ENCODE measurements around the gene POLA1.

- TF ChIP-seq CTCF (IDR thresholded peaks at IDR 0.05; ENCODE audit: poor library complexity, severe bottlenecking) (no peak), RAD21 (conservative IDR thresholded peaks at IDR 0.05) (no peak), EP300 (conservative IDR thresholded peaks at IDR 0.05; ENCODE audit: poor library complexity, severe bottlenecking) (no peak), REST (IDR thresholded peaks at IDR 0.05; ENCODE audit: borderline replicate concordance) (no peak), POLR2AphosphoS5 (IDR thresholded peaks at IDR 0.05) (no peak), EZH2 (IDR thresholded peaks at IDR 0.05; ENCODE audit: borderline replicate concordance, insufficient read depth, low read length, poor library complexity, severe bottlenecking) (no peak), SMC3 (conservative IDR thresholded peaks at IDR 0.05; ENCODE audit: poor library complexity) (no peak)
These were observed 47.0 kb upstream of the POLA1 start for GRCh38 chrX:24646745-24647182.
